A549 (cell line): ENCODE data around the gene CELF5. TPM values are rescaled to one million over a fixed set of nuclear protein-coding genes. Genes with fewer than 3 reads are reported as not detected.

ENCODE experiments used
- ATAC-seq, 2 experiments: fragments of 200-7000 bp in 1 of 2; fragments of >200 bp in 1 of 2; cut with Nextera tagmentation in 1 of 2; cut with Tn5 transposase in 1 of 2; 3 replicates each; pipeline versions ENCODE4 v1.8.0 to v1.9.1; 2018 to 2020; ENCODE audit warnings: mild to moderate bottlenecking in 1 of 2, moderate library complexity in 1 of 2
- CTCF ChIA-PET: fragments of 300-600 bp; sonication (Branson Sonifier 250); formaldehyde crosslinking; extraction: SDS; loops from one replicate; lab custom pipeline; 2021; ENCODE audit warnings: antibody characterized with exemption, inconsistent platforms; lab: Yijun Ruan, JAX
- POLR2A ChIA-PET: fragments of 350-600 bp; formaldehyde crosslinking; extraction: SDS; loops from one replicate; lab custom pipeline; 2021; ENCODE audit warnings: antibody characterized with exemption, inconsistent platforms; lab: Yijun Ruan, JAX
- DNase-seq, 2 experiments: peaks; one replicate each; pipeline versions ENCODE4 v3.0.0 to v3.0.0-alpha.2; 2011 to 2016; ENCODE audit warnings: low read depth in 1 of 2, low spot score in 1 of 2
- FAIRE-seq: peaks from 2 replicates; lab custom pipeline; 2011; peaks lifted over from hg19 to GRCh38; lab: Jason Lieb, UNC
- H3K27ac ChIP-seq, 2 experiments: fragments of >200 bp; sonication (Bioruptor Twin); formaldehyde crosslinking; 3 replicates each; pipeline ENCODE4 v1.5.1; 2016 to 2017
- H3K4me1 ChIP-seq: fragments of >200 bp; sonication (Bioruptor Twin); formaldehyde crosslinking; 3 replicates; pipeline ENCODE4 v1.6.1; 2016
- H3K4me2 ChIP-seq: fragments of >200 bp; sonication (Bioruptor Twin); formaldehyde crosslinking; 3 replicates; pipeline ENCODE4 v1.6.1; 2016
- H3K4me3 ChIP-seq: fragments of >200 bp; sonication (Bioruptor Twin); formaldehyde crosslinking; 3 replicates; pipeline ENCODE4 v1.5.1; 2016
- H3K9me3 ChIP-seq: fragments of >200 bp; sonication (Bioruptor Twin); formaldehyde crosslinking; 3 replicates; pipeline ENCODE4 v1.6.1; 2016
- CBX8 ChIP-seq: fragments of 200-600 bp; sonication (generic); IDR thresholded peaks from 2 replicates; pipeline ENCODE4 v1.6.1; 2016
- CHD4 ChIP-seq: fragments of 200-600 bp; sonication (generic); IDR thresholded peaks from 2 replicates; pipeline ENCODE4 v1.6.1; 2016; ENCODE audit warnings: antibody characterized with exemption, mild to moderate bottlenecking, borderline replicate concordance
- E2F6 ChIP-seq: IDR thresholded peaks from 2 replicates; pipeline ENCODE4 v1.6.1; 2012; ENCODE audit warnings: low read depth, borderline replicate concordance
- EHF ChIP-seq: fragments of 250-450 bp; sonication (Bioruptor Pico); IDR thresholded peaks from 2 replicates; pipeline ENCODE4 v1.5.0; 2020; ENCODE audit warnings: mild to moderate bottlenecking
- EP300 ChIP-seq, 2 experiments: fragments of >200 bp; sonication (Bioruptor Twin); formaldehyde crosslinking; IDR thresholded peaks; 2 replicates in 1 of 2; 3 replicates in 1 of 2; pipeline ENCODE4 v1.6.1; 2016 to 2017
- ESRRA ChIP-seq: fragments of 150-350 bp; IDR thresholded peaks from 2 replicates; pipeline ENCODE4 v1.6.1; 2014; ENCODE audit warnings: mild to moderate bottlenecking, low read length, borderline replicate concordance
- GATA3 ChIP-seq: IDR thresholded peaks from 2 replicates; pipeline ENCODE4 v1.6.1; 2012; ENCODE audit warnings: borderline replicate concordance
- HDAC2 ChIP-seq: fragments of 200-600 bp; sonication (generic); IDR thresholded peaks from 2 replicates; pipeline ENCODE4 v1.6.1; 2016
- HES2 ChIP-seq: fragments of >200 bp; sonication (Bioruptor Twin); formaldehyde crosslinking; IDR thresholded peaks from 2 replicates; pipeline ENCODE4 v1.6.1; 2016
- HOXB5 ChIP-seq: fragments of 250-450 bp; sonication (Bioruptor Pico); IDR thresholded peaks from 2 replicates; pipeline ENCODE4 v1.5.0; 2020; ENCODE audit warnings: mild to moderate bottlenecking, moderate library complexity
- KDM1A ChIP-seq: fragments of 200-600 bp; sonication (generic); IDR thresholded peaks from 2 replicates; pipeline ENCODE4 v1.6.1; 2016; ENCODE audit warnings: low read depth, mild to moderate bottlenecking
- KDM5A ChIP-seq: fragments of 200-600 bp; sonication (generic); IDR thresholded peaks from 2 replicates; pipeline ENCODE4 v1.6.1; 2016; ENCODE audit warnings: antibody characterized with exemption, mild to moderate bottlenecking
- MAFK ChIP-seq: fragments of 450-650 bp; IDR thresholded peaks from 2 replicates; pipeline ENCODE4 v1.6.1; 2014; ENCODE audit not compliant: partially characterized antibody
- MAZ ChIP-seq: fragments of 150-350 bp; IDR thresholded peaks from 2 replicates; pipeline ENCODE4 v1.6.1; 2014; ENCODE audit warnings: antibody characterized with exemption, low read depth, low read length, borderline replicate concordance
- NFE2L2 ChIP-seq: fragments of 150-350 bp; conservative IDR thresholded peaks from 2 replicates; pipeline ENCODE4 v1.6.1; 2014; ENCODE audit warnings: low read length
- NR3C1 ChIP-seq: fragments of >200 bp; sonication (Bioruptor Twin); formaldehyde crosslinking; IDR thresholded peaks from 3 replicates; pipeline ENCODE4 v1.6.1; 2017
- PBX3 ChIP-seq: IDR thresholded peaks from 2 replicates; pipeline ENCODE4 v1.6.1; 2012
- PHF8 ChIP-seq: fragments of 200-600 bp; sonication (generic); IDR thresholded peaks from 2 replicates; pipeline ENCODE4 v1.6.1; 2016; ENCODE audit warnings: low read depth, mild to moderate bottlenecking, antibody characterized with exemption, moderate library complexity, borderline replicate concordance
- POLR2AphosphoS2 ChIP-seq: conservative IDR thresholded peaks from 2 replicates; pipeline ENCODE4 v1.6.1; 2012; ENCODE audit warnings: low read length, improper control_type of control experiment, inconsistent platforms
- REST ChIP-seq: fragments of 200-600 bp; sonication (generic); IDR thresholded peaks from 2 replicates; pipeline ENCODE4 v1.6.1; 2016; ENCODE audit warnings: antibody characterized with exemption, mild to moderate bottlenecking, moderate library complexity
- RNF2 ChIP-seq: fragments of 200-600 bp; sonication (generic); IDR thresholded peaks from 2 replicates; pipeline ENCODE4 v1.6.1; 2016; ENCODE audit warnings: low read depth, mild to moderate bottlenecking, antibody characterized with exemption, moderate library complexity, borderline replicate concordance
- SREBF2 ChIP-seq: fragments of 450-650 bp; IDR thresholded peaks from 2 replicates; pipeline ENCODE4 v1.6.1; 2014; ENCODE audit warnings: mild to moderate bottlenecking, moderate library complexity
- USF2 ChIP-seq: fragments of 450-650 bp; IDR thresholded peaks from 2 replicates; pipeline ENCODE4 v1.6.1; 2014; ENCODE audit warnings: antibody characterized with exemption
- ZC3H11A ChIP-seq: fragments of 450-650 bp; IDR thresholded peaks from 2 replicates; pipeline ENCODE4 v1.6.1; 2014; ENCODE audit warnings: antibody characterized with exemption, mild to moderate bottlenecking
- ZFP36 ChIP-seq: fragments of 450-650 bp; IDR thresholded peaks from 2 replicates; pipeline ENCODE4 v1.6.1; 2014; ENCODE audit warnings: borderline replicate concordance; ENCODE audit not compliant: partially characterized antibody
- WGBS: methylation state at CpG from one replicate; pipeline ENCODE4 v1.1.6; 2017; ENCODE audit errors: missing lambda C conversion rate; 5-methylcytosine and 5-hydroxymethylcytosine counted together
- polyA plus RNA-seq, 4 experiments: library from polyadenylated mRNA; depleted of rRNA in 3 of 4; stranded (reverse); fragments of >200 nt; fragmentation: RNase III in 1 of 4; extraction: RNeasy Plus Mini Kit Qiagen cat#74134 plus additional on column Dnase treatment in 1 of 4; gene quantifications; 2 replicates in 3 of 4; 3 replicates in 1 of 4; pipeline ENCODE4 v1.2.3, GENCODE V29; 2011 to 2017

The CELF5 gene
- polyA plus RNA-seq, 2 of the 4 experiments (the other 2 are of a cell fraction): 0.31 to 0.61 TPM

GRCh38 chr19:3344608-3345598, 120.4 kb downstream of the CELF5 start:
- H3K27ac ChIP-seq: peak overlapping the region; percentile 62 to 93; a peak in 5 of 6 replicates
- TF ChIP-seq PHF8 (no peak), EP300 (IDR thresholded peaks at IDR 0.05) (no peak), KDM1A (0 out of 2 replicates have a peak, but pooled peaks have one; percentile 27), GATA3 (no peak), NR3C1 (no peak), CBX8 (no peak), ESRRA (no peak), SREBF2 (no peak), ZFP36 (peak; percentile 24)
- 69% methylated on average over 16 of the region's 25 CpGs for WGBS
- FAIRE-seq (no peak), DNase-seq (no peak), ATAC-seq (no peak)
- ChIA-PET POLR2A (no interaction called here), CTCF (interaction anchor here (0.8 kb wide), 1 partner anchor 19 kb away, joined by 3 read pairs; no protein-coding TSS in a partner anchor)
- peak overlapping the region; percentile 89 for H3K4me2 ChIP-seq
- peaks cover 30% of the 10 kb centered on the region for H3K4me1 ChIP-seq
- H3K4me3 ChIP-seq: no peak overlapping the region
- H3K9me3 ChIP-seq: no peaks in the 10 kb centered on the region

- Histone ChIP-seq H3K4me1 (peaks cover 30% of the 10 kb centered on the region), H3K4me3 (no peak overlapping the region), H3K27ac (peak overlapping the region; percentile 73 to 93), H3K4me2 (peak overlapping the region; percentile 55; the same call in 2 of the 3 replicates), H3K9me3 (no peaks in the 10 kb centered on the region)
- POLR2A ChIA-PET: no interaction called here
- ATAC-seq (no peak), DNase-seq (no peak), FAIRE-seq (no peak)
- WGBS: 79% methylated on average over 14 of the region's 15 CpGs
- TF ChIP-seq POLR2AphosphoS2 (no peak), E2F6 (no peak), MAZ (no peak), PBX3 (no peak), EHF (no peak), REST (no peak), RNF2 (no peak), USF2 (no peak), HDAC2 (no peak), ZC3H11A (no peak), NFE2L2 (no peak), HOXB5 (no peak), MAFK (no peak), KDM5A (no peak), GATA3 (no peak), HES2 (no peak), CHD4 (no peak)
- CTCF ChIA-PET: interaction anchor here (0.8 to 1.1 kb wide), 2 partner anchors 15 to 83 kb away, joined by 3 to 6 read pairs; no protein-coding TSS in a partner anchor
Measured at GRCh38 chr19:3345850-3346460, 121.5 kb downstream of the CELF5 start.
